GM12878 (cell line): ENCODE results near the gene ITPR2. TPM values are rescaled to one million over a fixed set of nuclear protein-coding genes. Genes with fewer than 3 reads are reported as not detected.

Source experiments
- BACH1 ChIP-seq: fragments of 450-650 bp; IDR thresholded peaks from 2 replicates; pipeline ENCODE4 v1.6.1; 2017; ENCODE audit warnings: mild to moderate bottlenecking, borderline replicate concordance
- CHD1 ChIP-seq: IDR thresholded peaks from 2 replicates; pipeline ENCODE4 v1.6.1; 2012; ENCODE audit warnings: low read depth, low read length, improper control_type of control experiment
- CHD2 ChIP-seq: IDR thresholded peaks from 2 replicates; pipeline ENCODE4 v1.6.1; 2011; ENCODE audit warnings: low read depth, low read length, improper control_type of control experiment, borderline replicate concordance
- FOXK2 ChIP-seq: fragments of 450-650 bp; IDR thresholded peaks from 2 replicates; pipeline ENCODE4 v1.6.1; 2017; ENCODE audit warnings: mild to moderate bottlenecking, moderate library complexity
- FOXM1 ChIP-seq: IDR thresholded peaks from 2 replicates; pipeline ENCODE4 v1.6.1; 2012; ENCODE audit warnings: low read depth, mild to moderate bottlenecking, inconsistent platforms, low read length, moderate library complexity
- HDAC2 ChIP-seq: fragments of 200-600 bp; sonication (generic); IDR thresholded peaks from 2 replicates; pipeline ENCODE4 v1.6.1; 2017
- IKZF1 ChIP-seq: fragments of 450-650 bp; conservative IDR thresholded peaks from 2 replicates; pipeline ENCODE4 v1.6.1; 2017; ENCODE audit warnings: antibody characterized with exemption, mild to moderate bottlenecking
- IRF4 ChIP-seq: IDR thresholded peaks from 2 replicates; pipeline ENCODE4 v1.6.1; 2011; ENCODE audit warnings: low read depth, low read length
- MTA2 ChIP-seq: fragments of 450-650 bp; IDR thresholded peaks from 2 replicates; pipeline ENCODE4 v1.6.1; 2016; ENCODE audit warnings: low read depth, mild to moderate bottlenecking, moderate library complexity
- MTA3 ChIP-seq: IDR thresholded peaks from 2 replicates; pipeline ENCODE4 v1.6.1; 2012; ENCODE audit warnings: low read length, inconsistent platforms, borderline replicate concordance
- PBX3 ChIP-seq: IDR thresholded peaks from 2 replicates; pipeline ENCODE4 v1.6.1; 2011; ENCODE audit warnings: mild to moderate bottlenecking, low read depth, low read length, moderate library complexity; ENCODE audit not compliant: insufficient replicate concordance
- POLR2AphosphoS2 ChIP-seq: IDR thresholded peaks from 2 replicates; pipeline ENCODE4 v1.6.1; 2011; ENCODE audit warnings: low read depth, mild to moderate bottlenecking, low read length, improper control_type of control experiment, moderate library complexity
- RAD21 ChIP-seq: IDR thresholded peaks from 2 replicates; pipeline ENCODE4 v1.6.1; 2011; ENCODE audit warnings: mild to moderate bottlenecking, low read depth, low read length, moderate library complexity; ENCODE audit not compliant: insufficient read depth
- SKIL ChIP-seq: fragments of 450-650 bp; IDR thresholded peaks from 2 replicates; pipeline ENCODE4 v1.6.1; 2017; ENCODE audit warnings: mild to moderate bottlenecking, low read depth, inconsistent platforms; ENCODE audit not compliant: poor library complexity, severe bottlenecking
- SUPT20H ChIP-seq: IDR thresholded peaks from 2 replicates; pipeline ENCODE4 v1.6.1; 2011; ENCODE audit warnings: low read depth, mild to moderate bottlenecking, low read length, moderate library complexity, borderline replicate concordance; ENCODE audit not compliant: control insufficient read depth
- SUZ12 ChIP-seq: fragments of 200-600 bp; sonication (generic); IDR thresholded peaks from one replicate; pipeline ENCODE4 v1.6.1; 2018; ENCODE audit warnings: antibody characterized with exemption, mild to moderate bottlenecking; ENCODE audit not compliant: unreplicated experiment
- TARDBP ChIP-seq: IDR thresholded peaks from 2 replicates; pipeline ENCODE4 v1.6.1; 2016; ENCODE audit warnings: borderline replicate concordance
- TCF3 ChIP-seq: IDR thresholded peaks from 2 replicates; pipeline ENCODE4 v1.6.1; 2012; ENCODE audit warnings: low read depth, mild to moderate bottlenecking, low read length, borderline replicate concordance; ENCODE audit not compliant: insufficient read depth
- YY1 ChIP-seq: IDR thresholded peaks from 2 replicates; pipeline ENCODE4 v1.6.1; 2011; ENCODE audit warnings: low read depth, mild to moderate bottlenecking, low read length
- ZNF384 ChIP-seq: IDR thresholded peaks from 2 replicates; pipeline ENCODE4 v1.6.1; 2012; ENCODE audit warnings: low read depth, mild to moderate bottlenecking, low read length, improper control_type of control experiment, borderline replicate concordance
- polyA plus RNA-seq, 11 experiments: library from polyadenylated mRNA; depleted of rRNA in 4 of 11; unstranded in 6 of 11; stranded (reverse) in 5 of 11; fragments of >200 nt; fragmentation: Nextera tagmentation in 4 of 11; fragmentation: Illumina TruSeq in 1 of 11; extraction: Ambion mirVana in 4 of 11; extraction: Trizol in 1 of 11; gene quantifications; 1 replicate in 1 of 11; 2 replicates in 10 of 11; pipeline versions ENCODE4 v1.2.1 to v1.2.3, GENCODE V29; 2011 to 2016; ENCODE audit warnings: inconsistent platforms in 2 of 11, missing spikeins in 2 of 11, low read depth in 1 of 11
- total RNA-seq, 4 experiments: library from RNA; depleted of rRNA in 3 of 4; stranded (reverse); fragments of >200 nt in 3 of 4; fragmentation: Illumina TruSeq in 1 of 4; extraction: Trizol in 1 of 4; gene quantifications; 2 replicates each; pipeline versions ENCODE4 v1.2.1 to v1.2.3, GENCODE V29; 2013 to 2021
- TF ChIP-seq, protein P1 (sequence below): IDR thresholded peaks from 2 replicates; pipeline ENCODE4 v1.6.1; 2012; ENCODE audit warnings: low read depth, low read length, improper control_type of control experiment
- TF ChIP-seq, protein P2 (sequence below): IDR thresholded peaks from 2 replicates; pipeline ENCODE4 v1.6.1; 2012; ENCODE audit warnings: mild to moderate bottlenecking, low read depth, low read length

ITPR2 gene
- total and polyA plus RNA-seq, 10 of the 15 experiments (the other 5 are each of a cell fraction or from before 2014, with no cell fraction given): 7.5 to 76.2 (median 47.1) TPM

DNA sequence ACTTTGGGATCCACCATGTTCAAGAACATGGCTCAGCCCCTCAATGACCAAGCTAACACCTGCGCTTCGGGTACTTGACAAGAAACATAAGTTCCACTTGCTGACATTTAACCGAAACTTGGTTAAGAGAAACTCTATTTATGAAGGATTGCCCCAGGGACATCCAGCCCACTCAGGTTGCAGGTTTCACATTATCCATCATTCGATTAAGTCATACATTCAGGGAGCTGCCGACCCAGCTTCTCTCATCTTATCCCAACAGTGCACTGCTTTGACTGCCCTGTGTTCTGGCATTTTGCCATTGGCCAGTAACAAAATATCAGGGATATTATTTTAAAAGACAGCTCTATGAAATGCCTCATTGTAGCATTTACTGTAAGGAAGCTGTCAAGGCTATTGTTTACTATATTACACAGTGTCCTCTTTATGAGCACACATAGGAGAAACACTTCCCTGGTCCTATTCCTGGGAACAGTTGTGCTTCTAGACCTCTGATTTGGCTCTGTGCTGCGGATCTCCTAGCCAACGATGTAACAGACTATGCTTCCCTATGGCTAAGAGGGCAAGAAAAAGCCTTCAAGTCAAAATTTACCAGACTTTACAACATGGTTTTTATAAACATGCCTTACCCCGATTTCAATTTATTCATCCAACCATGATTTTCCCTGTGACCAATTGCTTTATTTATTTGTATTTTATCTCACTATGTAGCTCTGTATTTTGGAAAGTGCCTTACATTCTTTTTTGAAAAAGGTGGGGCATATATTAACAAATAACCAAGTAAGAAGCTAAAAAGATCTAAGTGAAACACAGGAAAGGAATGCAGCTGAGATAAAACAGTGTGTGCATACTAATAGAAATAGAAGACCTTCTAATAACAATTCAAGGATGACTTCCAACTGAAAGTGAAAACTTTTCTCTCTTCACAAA lies 109.3 kb downstream of the ITPR2 start (continued):
- TF ChIP-seq SKIL (no peak), ZNF384 (no peak), POLR2AphosphoS2 (no peak), PBX3 (no peak), MTA2 (peak; percentile 75), CHD2 (no peak), YY1 (peak; percentile 70; the same call in 1 of the 2 replicates), SUZ12 (no peak), CHD1 (no peak), HDAC2 (no peak), IRF4 (no peak), MTA3 (no peak), FOXM1 (peak; percentile 79; the same call in 1 of the 2 replicates), TCF3 (no peak), IKZF1 (peak; percentile 84), TARDBP (peak; percentile 39; the same call in 1 of the 2 replicates), RAD21 (no peak), SUPT20H (no peak), BACH1 (no peak), FOXK2 (no peak)
- TF ChIP-seq, protein P1, sequence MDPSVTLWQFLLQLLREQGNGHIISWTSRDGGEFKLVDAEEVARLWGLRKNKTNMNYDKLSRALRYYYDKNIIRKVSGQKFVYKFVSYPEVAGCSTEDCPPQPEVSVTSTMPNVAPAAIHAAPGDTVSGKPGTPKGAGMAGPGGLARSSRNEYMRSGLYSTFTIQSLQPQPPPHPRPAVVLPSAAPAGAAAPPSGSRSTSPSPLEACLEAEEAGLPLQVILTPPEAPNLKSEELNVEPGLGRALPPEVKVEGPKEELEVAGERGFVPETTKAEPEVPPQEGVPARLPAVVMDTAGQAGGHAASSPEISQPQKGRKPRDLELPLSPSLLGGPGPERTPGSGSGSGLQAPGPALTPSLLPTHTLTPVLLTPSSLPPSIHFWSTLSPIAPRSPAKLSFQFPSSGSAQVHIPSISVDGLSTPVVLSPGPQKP: no peak
- TF ChIP-seq, protein P2, sequence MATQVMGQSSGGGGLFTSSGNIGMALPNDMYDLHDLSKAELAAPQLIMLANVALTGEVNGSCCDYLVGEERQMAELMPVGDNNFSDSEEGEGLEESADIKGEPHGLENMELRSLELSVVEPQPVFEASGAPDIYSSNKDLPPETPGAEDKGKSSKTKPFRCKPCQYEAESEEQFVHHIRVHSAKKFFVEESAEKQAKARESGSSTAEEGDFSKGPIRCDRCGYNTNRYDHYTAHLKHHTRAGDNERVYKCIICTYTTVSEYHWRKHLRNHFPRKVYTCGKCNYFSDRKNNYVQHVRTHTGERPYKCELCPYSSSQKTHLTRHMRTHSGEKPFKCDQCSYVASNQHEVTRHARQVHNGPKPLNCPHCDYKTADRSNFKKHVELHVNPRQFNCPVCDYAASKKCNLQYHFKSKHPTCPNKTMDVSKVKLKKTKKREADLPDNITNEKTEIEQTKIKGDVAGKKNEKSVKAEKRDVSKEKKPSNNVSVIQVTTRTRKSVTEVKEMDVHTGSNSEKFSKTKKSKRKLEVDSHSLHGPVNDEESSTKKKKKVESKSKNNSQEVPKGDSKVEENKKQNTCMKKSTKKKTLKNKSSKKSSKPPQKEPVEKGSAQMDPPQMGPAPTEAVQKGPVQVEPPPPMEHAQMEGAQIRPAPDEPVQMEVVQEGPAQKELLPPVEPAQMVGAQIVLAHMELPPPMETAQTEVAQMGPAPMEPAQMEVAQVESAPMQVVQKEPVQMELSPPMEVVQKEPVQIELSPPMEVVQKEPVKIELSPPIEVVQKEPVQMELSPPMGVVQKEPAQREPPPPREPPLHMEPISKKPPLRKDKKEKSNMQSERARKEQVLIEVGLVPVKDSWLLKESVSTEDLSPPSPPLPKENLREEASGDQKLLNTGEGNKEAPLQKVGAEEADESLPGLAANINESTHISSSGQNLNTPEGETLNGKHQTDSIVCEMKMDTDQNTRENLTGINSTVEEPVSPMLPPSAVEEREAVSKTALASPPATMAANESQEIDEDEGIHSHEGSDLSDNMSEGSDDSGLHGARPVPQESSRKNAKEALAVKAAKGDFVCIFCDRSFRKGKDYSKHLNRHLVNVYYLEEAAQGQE: no peak
